Bronchial epithelial cell (primary cell): ENCODE measurements around the gene TNS4. TPM values are rescaled to one million over a fixed set of nuclear protein-coding genes. Genes with fewer than 3 reads are reported as not detected.

Experiments
- DNase-seq: peaks from one replicate; pipeline ENCODE4 v3.0.0-alpha.2; 2010; ENCODE audit warnings: low read depth
- FAIRE-seq: peaks from 2 replicates; lab custom pipeline; 2011; peaks lifted over from hg19 to GRCh38; lab: Jason Lieb, UNC
- H3K27me3 ChIP-seq: 2 replicates; pipeline ENCODE4 v1.5.1; 2011; ENCODE audit warnings: low read length; ENCODE audit not compliant: control insufficient read depth, insufficient read depth
- H3K36me3 ChIP-seq: 2 replicates; pipeline ENCODE4 v1.5.1; 2011; ENCODE audit warnings: low read length; ENCODE audit not compliant: control insufficient read depth, insufficient read depth
- H3K4me3 ChIP-seq: 2 replicates; pipeline ENCODE4 v1.5.1; 2011; ENCODE audit warnings: mild to moderate bottlenecking, low read depth, low read length, control low read depth
- CTCF ChIP-seq: IDR thresholded peaks from 2 replicates; pipeline ENCODE4 v1.5.1; 2011; ENCODE audit warnings: mild to moderate bottlenecking, moderate library complexity, low read length, control low read depth, inconsistent platforms; ENCODE audit not compliant: insufficient read depth, severe bottlenecking
- total RNA-seq: library from RNA; depleted of rRNA; stranded (reverse); fragments of >200 nt; gene quantifications from 2 replicates; pipeline ENCODE4 v1.2.1, GENCODE V29; 2014

Gene TNS4
- total RNA-seq, 1 donor from 2014 or later: 27.1 TPM

- Histone ChIP-seq H3K27me3 (no peaks in the 10 kb centered on the region), H3K4me3 (no peak overlapping the region), H3K36me3 (peaks cover 49% of the 10 kb centered on the region)
- TF ChIP-seq CTCF: no peak
- FAIRE-seq (peak; percentile 86), DNase-seq (peak; percentile 82)
These were observed 11.1 kb downstream of the TNS4 start for GRCh38 chr17:40490289-40490853.

- peak; percentile 48 for DNase-seq
- no peak for TF ChIP-seq CTCF
- peaks cover 54% of the 10 kb centered on the region for H3K36me3 ChIP-seq
- FAIRE-seq: peak; percentile 92
- no peaks in the 10 kb centered on the region for H3K27me3 ChIP-seq
- no peak overlapping the region for H3K4me3 ChIP-seq
These were observed 13.9 kb downstream of the TNS4 start for GRCh38 chr17:40487371-40488020.

- FAIRE-seq: peak; percentile 93
- H3K36me3 ChIP-seq: peaks cover 57% of the 10 kb centered on the region
These were observed 14.7 kb downstream of the TNS4 start for GRCh38 chr17:40486522-40487370.

GRCh38 chr17:40485851-40486521, 15.4 kb downstream of the TNS4 start:
- FAIRE-seq: peak; percentile 99
- Histone ChIP-seq H3K36me3 (peaks cover 57% of the 10 kb centered on the region), H3K4me3 (no peak overlapping the region)

More at GRCh38 chr17:40486522-40487370, 14.7 kb downstream of the TNS4 start:
- DNase-seq: peak; percentile 90
- TF ChIP-seq CTCF: no peak
- H3K4me3 ChIP-seq: no peak overlapping the region
- H3K27me3 ChIP-seq: no peaks in the 10 kb centered on the region

More at GRCh38 chr17:40485851-40486521, 15.4 kb downstream of the TNS4 start:
- no peak for TF ChIP-seq CTCF
- DNase-seq: peak; percentile 96
- no peaks in the 10 kb centered on the region for H3K27me3 ChIP-seq
